GM13977 (cell line): ENCODE results near the gene ENKUR.

Experiments
- DNase-seq: peaks from one replicate; pipeline ENCODE4 v3.0.0; 2012; ENCODE audit warnings: low spot score
- CTCF ChIP-seq: IDR thresholded peaks from 2 replicates; pipeline ENCODE4 v1.5.1; 2012; ENCODE audit warnings: mild to moderate bottlenecking, control low read depth; ENCODE audit not compliant: insufficient read depth; ENCODE audit errors: extremely low read depth, missing control alignments
- in situ Hi-C: fragments of 300-500 bp; cut with MboI; formaldehyde crosslinking; loops from one replicate; pipeline ENCODE4 v1.12.0; 2022; ENCODE audit warnings: low sequenced_read_pairs, low pct_unique_long_range_greater_than_20kb, mixed read lengths, inconsistent platforms; ENCODE audit not compliant: unreplicated experiment

Gene ENKUR

GRCh38 chr10:25059990-25060389 is 44.0 kb upstream of the ENKUR start:
- in situ Hi-C loops, result no loop called here
- DNase-seq, result no peak
- TF ChIP-seq CTCF, result no peak

GRCh38 chr10:25057886-25058285 is 41.9 kb upstream of the ENKUR start:
- DNase-seq, result no peak
- TF ChIP-seq CTCF, result no peak
- in situ Hi-C loops, result no loop called here

DNA sequence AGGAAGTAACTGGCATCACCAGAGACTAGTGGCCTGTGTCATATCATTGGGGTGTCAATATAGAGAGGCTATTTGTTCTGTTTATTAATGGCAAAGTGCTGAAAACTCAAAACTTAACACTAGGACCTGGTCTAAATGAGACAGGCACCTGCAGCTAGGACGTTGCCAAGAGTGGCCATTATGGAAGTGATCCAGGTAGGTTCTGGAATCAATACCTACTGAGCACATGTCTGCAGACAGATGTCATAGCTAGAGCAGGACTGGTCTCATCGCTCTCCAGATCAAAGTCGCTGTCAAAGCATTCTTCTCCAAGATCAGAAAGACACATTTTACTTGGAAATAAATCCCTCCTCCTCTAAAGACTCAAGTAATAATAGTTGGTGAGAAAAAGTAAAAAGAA is 40.8 kb upstream of the ENKUR start:
- no peak for DNase-seq
- TF ChIP-seq CTCF, result no peak
- in situ Hi-C loops, result no loop called here

GRCh38 chr10:25052012-25052411 is 36.1 kb upstream of the ENKUR start:
- in situ Hi-C loops, result no loop called here
- no peak for DNase-seq
- no peak for TF ChIP-seq CTCF

- in situ Hi-C loops, result no loop called here
- DNase-seq, result no peak
- no peak for TF ChIP-seq CTCF
These were observed 34.4 kb upstream of the ENKUR start for GRCh38 chr10:25050402-25050801.

DNA sequence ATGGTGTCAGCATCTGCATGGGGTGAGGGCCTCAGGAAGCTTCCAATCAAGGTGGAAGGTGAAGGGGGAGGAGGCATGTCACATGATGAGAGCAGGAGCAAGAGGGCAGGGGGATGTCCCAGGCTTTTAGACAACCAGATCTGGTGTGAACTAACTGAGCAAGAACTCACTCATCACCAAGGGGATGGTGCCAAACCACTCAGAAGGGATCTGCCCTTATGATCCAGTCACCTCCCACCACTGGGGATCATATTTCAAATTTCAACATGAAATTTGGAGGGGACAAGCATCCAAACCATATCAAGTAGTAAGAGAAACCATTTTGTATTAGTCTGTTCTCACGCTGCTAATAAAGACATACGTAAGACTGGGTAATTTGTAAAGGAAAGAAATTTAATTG is 34.0 kb upstream of the ENKUR start:
- in situ Hi-C loops, result no loop called here
- TF ChIP-seq CTCF, result no peak
- no peak for DNase-seq

GRCh38 chr10:25048450-25048849 is 32.5 kb upstream of the ENKUR start:
- no peak for TF ChIP-seq CTCF
- no peak for DNase-seq
- in situ Hi-C loops, result no loop called here
